K562 (cell line): ENCODE data around the gene BICDL1. TPM values are rescaled to one million over a fixed set of nuclear protein-coding genes. Genes with fewer than 3 reads are reported as not detected.

Source experiments
- ARHGAP35 ChIP-seq: fragments of 450-650 bp; IDR thresholded peaks from 2 replicates; pipeline ENCODE4 v1.6.1; 2018; ENCODE audit not compliant: partially characterized antibody
- CREBBP ChIP-seq: IDR thresholded peaks from one replicate; pipeline ENCODE4 v1.6.1; 2012; ENCODE audit warnings: low read depth, mild to moderate bottlenecking, control low read depth, inconsistent platforms, low read length
- ELF1 ChIP-seq: fragments of 200-800 bp; sonication (Bioruptor generic); IDR thresholded peaks from 2 replicates; pipeline ENCODE4 v1.6.1; 2016; ENCODE audit warnings: missing genetic modification characterization, missing compliant biosample characterization
- ETV6 ChIP-seq, 3 experiments: fragments of 150-350 bp in 1 of 3; sonication (generic) in 1 of 3; formaldehyde crosslinking in 1 of 3; IDR thresholded peaks; 2 replicates each; pipeline versions ENCODE4 v1.6.1 to v1.8.0; 2014 to 2022; ENCODE audit warnings: borderline replicate concordance in 2 of 3, low read depth in 2 of 3, antibody characterized with exemption in 1 of 3, low read length in 1 of 3, mild to moderate bottlenecking in 1 of 3, missing genetic modification reagents in 1 of 3
- HDAC2 ChIP-seq: fragments of 450-650 bp; IDR thresholded peaks from 2 replicates; pipeline ENCODE4 v1.6.1; 2016; ENCODE audit warnings: mild to moderate bottlenecking
- JUND ChIP-seq, 2 experiments: IDR thresholded peaks; 2 replicates in 1 of 2; 3 replicates in 1 of 2; pipeline ENCODE4 v1.6.1; 2011; ENCODE audit warnings: borderline replicate concordance in 2 of 2, low read depth in 2 of 2, low read length in 2 of 2, improper control_type of control experiment in 1 of 2, missing biosample characterization in 1 of 2, missing genetic modification characterization in 1 of 2, missing genetic modification reagents in 1 of 2
- PTBP1 ChIP-seq: fragments of 200-400 bp; formaldehyde crosslinking; IDR thresholded peaks from 2 replicates; pipeline ENCODE4 v1.6.1; 2017; ENCODE audit warnings: low read depth, low read length
- RAD21 ChIP-seq, 2 experiments: fragments of 250-450 bp in 1 of 2; fragments of 450-650 bp in 1 of 2; sonication (Bioruptor Pico) in 1 of 2; formaldehyde crosslinking in 1 of 2; IDR thresholded peaks in 1 of 2; conservative IDR thresholded peaks in 1 of 2; 2 replicates each; pipeline versions ENCODE4 v1.4.0 to v1.8.0; 2020 to 2022; ENCODE audit warnings: mild to moderate bottlenecking in 2 of 2, moderate library complexity in 1 of 2
- ZNF12 ChIP-seq: sonication (generic); formaldehyde crosslinking; IDR thresholded peaks from 2 replicates; pipeline ENCODE4 v1.4.0; 2020; ENCODE audit warnings: mild to moderate bottlenecking, missing genetic modification reagents
- ZNF253 ChIP-seq: fragments of 250-450 bp; sonication (Bioruptor Pico); conservative IDR thresholded peaks from 2 replicates; pipeline ENCODE4 v1.6.1; 2021; ENCODE audit warnings: mild to moderate bottlenecking
- polyA plus RNA-seq, 8 experiments: library from polyadenylated mRNA; depleted of rRNA in 4 of 8; stranded (reverse) in 5 of 8; unstranded in 3 of 8; fragments of >200 nt; fragmentation: Nextera tagmentation in 2 of 8; fragmentation: Illumina TruSeq in 1 of 8; extraction: Ambion mirVana in 2 of 8; extraction: Trizol in 1 of 8; gene quantifications; 2 replicates each; pipeline versions ENCODE4 v1.2.1 to v1.2.3, GENCODE V29; 2011 to 2014; ENCODE audit warnings: inconsistent platforms in 1 of 8, missing spikeins in 1 of 8
- total RNA-seq, 7 experiments: library from RNA; depleted of rRNA in 6 of 7; stranded (reverse); fragments of >200 nt in 6 of 7; fragmentation: Illumina TruSeq in 2 of 7; extraction: Trizol in 2 of 7; gene quantifications; 2 replicates each; pipeline versions ENCODE4 v1.2.1 to v1.2.3, GENCODE V29; 2011 to 2021; ENCODE audit warnings: low replicate concordance in 1 of 7
- TF ChIP-seq, protein P1 (sequence below), 2 experiments: fragments of 150-350 bp in 1 of 2; IDR thresholded peaks; 2 replicates each; pipeline ENCODE4 v1.6.1; 2012 to 2016; ENCODE audit warnings: low read depth in 2 of 2, low read length in 2 of 2, mild to moderate bottlenecking in 1 of 2, moderate library complexity in 1 of 2
- TF ChIP-seq, protein P2 (sequence below), 2 experiments: IDR thresholded peaks; 2 replicates each; pipeline ENCODE4 v1.6.1; 2011; ENCODE audit warnings: borderline replicate concordance in 1 of 2, control low read depth in 1 of 2, low read depth in 1 of 2, low read length in 1 of 2, mild to moderate bottlenecking in 1 of 2, mixed read lengths in 1 of 2, moderate library complexity in 1 of 2; ENCODE audit not compliant: insufficient read depth in 1 of 2, insufficient read length in 1 of 2, poor library complexity in 1 of 2, severe bottlenecking in 1 of 2; ENCODE audit errors: extremely low read depth in 1 of 2
- TF ChIP-seq, protein P3 (sequence below), 2 experiments: fragments of 450-650 bp in 1 of 2; IDR thresholded peaks; 2 replicates each; pipeline ENCODE4 v1.6.1; 2011 to 2017; ENCODE audit warnings: low read depth in 2 of 2, antibody characterized with exemption in 1 of 2, borderline replicate concordance in 1 of 2, low read length in 1 of 2, mild to moderate bottlenecking in 1 of 2, mixed read lengths in 1 of 2; ENCODE audit not compliant: control insufficient read depth in 1 of 2
- TF ChIP-seq, protein P4 (sequence below): fragments of 450-650 bp; formaldehyde crosslinking; IDR thresholded peaks from 2 replicates; pipeline ENCODE4 v1.4.0; 2020; ENCODE audit warnings: mild to moderate bottlenecking, mixed read lengths

The BICDL1 gene
- total and polyA plus RNA-seq, 9 of the 15 experiments (the other 6 are each of a cell fraction or from before 2014, with no cell fraction given), result 0.06 to 2.0 (median 0.58) TPM

DNA sequence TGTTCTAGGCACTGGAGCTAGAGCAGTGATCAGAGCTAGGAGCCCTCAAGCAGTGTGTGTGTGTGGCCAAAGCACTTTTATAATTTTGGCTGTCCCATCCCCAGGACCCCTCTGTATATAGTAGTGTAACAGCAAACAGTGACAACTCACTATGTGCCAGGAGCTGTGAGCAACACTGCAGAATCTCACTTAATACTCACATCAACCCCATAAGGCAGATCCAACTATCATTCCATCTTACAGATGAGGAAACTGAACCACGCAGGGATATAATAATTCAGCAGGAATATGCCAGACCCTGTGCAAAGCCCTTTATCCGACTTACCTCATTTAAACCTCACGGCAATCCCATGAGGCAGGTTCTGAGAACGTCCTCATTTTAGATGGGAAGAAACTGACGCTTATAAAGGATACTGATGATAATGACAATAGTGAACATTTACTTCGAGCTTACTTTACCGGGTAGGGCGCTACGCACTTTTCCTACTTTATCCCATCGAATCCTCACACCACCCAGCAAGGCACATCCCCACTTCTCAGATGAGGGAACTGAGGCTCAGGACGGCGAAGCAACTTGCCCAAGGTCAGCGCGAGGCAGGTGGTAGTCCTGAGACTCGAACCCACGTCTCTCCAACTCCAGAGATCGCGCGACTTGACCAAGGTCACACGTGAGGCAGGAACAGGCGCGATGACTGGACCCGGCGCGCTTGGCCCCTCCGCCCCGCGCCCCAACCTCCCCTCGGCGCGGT, 126.8 kb downstream of the BICDL1 start (continued):
- TF ChIP-seq, protein P1, sequence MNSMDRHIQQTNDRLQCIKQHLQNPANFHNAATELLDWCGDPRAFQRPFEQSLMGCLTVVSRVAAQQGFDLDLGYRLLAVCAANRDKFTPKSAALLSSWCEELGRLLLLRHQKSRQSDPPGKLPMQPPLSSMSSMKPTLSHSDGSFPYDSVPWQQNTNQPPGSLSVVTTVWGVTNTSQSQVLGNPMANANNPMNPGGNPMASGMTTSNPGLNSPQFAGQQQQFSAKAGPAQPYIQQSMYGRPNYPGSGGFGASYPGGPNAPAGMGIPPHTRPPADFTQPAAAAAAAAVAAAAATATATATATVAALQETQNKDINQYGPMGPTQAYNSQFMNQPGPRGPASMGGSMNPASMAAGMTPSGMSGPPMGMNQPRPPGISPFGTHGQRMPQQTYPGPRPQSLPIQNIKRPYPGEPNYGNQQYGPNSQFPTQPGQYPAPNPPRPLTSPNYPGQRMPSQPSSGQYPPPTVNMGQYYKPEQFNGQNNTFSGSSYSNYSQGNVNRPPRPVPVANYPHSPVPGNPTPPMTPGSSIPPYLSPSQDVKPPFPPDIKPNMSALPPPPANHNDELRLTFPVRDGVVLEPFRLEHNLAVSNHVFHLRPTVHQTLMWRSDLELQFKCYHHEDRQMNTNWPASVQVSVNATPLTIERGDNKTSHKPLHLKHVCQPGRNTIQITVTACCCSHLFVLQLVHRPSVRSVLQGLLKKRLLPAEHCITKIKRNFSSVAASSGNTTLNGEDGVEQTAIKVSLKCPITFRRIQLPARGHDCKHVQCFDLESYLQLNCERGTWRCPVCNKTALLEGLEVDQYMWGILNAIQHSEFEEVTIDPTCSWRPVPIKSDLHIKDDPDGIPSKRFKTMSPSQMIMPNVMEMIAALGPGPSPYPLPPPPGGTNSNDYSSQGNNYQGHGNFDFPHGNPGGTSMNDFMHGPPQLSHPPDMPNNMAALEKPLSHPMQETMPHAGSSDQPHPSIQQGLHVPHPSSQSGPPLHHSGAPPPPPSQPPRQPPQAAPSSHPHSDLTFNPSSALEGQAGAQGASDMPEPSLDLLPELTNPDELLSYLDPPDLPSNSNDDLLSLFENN (IDR thresholded peaks at IDR 0.05; ENCODE audit: low read depth in 2 of 2, low read length in 2 of 2), result no peak
- TF ChIP-seq CREBBP (no peak), RAD21 (CRISPR knock-in tag; conservative IDR thresholded peaks at IDR 0.05 in 1 of 2, IDR thresholded peaks at IDR 0.05 in 1 of 2) (no peak), ELF1 (tag) (no peak), ETV6 (IDR thresholded peaks at IDR 0.05; ENCODE audit: borderline replicate concordance in 1 of 2, low read depth in 2 of 2, low read length in 1 of 2) (no peak), ETV6 (CRISPR knock-in tag; IDR thresholded peaks at IDR 0.05; ENCODE audit: borderline replicate concordance) (no peak), ZNF12 (CRISPR knock-in tag) (no peak), PTBP1 (0 out of 2 replicates have a peak, but pooled peaks have one; percentile 31), HDAC2 (peak; percentile 52; the same call in 1 of the 2 replicates), JUND (IDR thresholded peaks at IDR 0.05; ENCODE audit: borderline replicate concordance, low read depth, low read length) (0 out of 2 replicates have a peak, but pooled peaks have one; percentile 23), JUND (tag; IDR thresholded peaks at IDR 0.05; ENCODE audit: borderline replicate concordance, low read depth, low read length) (no peak), ARHGAP35 (no peak), ZNF253 (CRISPR knock-in tag) (no peak)
- TF ChIP-seq, protein P2, sequence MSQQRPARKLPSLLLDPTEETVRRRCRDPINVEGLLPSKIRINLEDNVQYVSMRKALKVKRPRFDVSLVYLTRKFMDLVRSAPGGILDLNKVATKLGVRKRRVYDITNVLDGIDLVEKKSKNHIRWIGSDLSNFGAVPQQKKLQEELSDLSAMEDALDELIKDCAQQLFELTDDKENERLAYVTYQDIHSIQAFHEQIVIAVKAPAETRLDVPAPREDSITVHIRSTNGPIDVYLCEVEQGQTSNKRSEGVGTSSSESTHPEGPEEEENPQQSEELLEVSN (IDR thresholded peaks at IDR 0.05; ENCODE audit: borderline replicate concordance in 1 of 2, extremely low read depth in 1 of 2, insufficient read depth in 1 of 2, insufficient read length in 1 of 2, low read depth in 1 of 2, low read length in 1 of 2, poor library complexity in 1 of 2, severe bottlenecking in 1 of 2), result peak; percentile 35 to 51
- TF ChIP-seq, protein P3, sequence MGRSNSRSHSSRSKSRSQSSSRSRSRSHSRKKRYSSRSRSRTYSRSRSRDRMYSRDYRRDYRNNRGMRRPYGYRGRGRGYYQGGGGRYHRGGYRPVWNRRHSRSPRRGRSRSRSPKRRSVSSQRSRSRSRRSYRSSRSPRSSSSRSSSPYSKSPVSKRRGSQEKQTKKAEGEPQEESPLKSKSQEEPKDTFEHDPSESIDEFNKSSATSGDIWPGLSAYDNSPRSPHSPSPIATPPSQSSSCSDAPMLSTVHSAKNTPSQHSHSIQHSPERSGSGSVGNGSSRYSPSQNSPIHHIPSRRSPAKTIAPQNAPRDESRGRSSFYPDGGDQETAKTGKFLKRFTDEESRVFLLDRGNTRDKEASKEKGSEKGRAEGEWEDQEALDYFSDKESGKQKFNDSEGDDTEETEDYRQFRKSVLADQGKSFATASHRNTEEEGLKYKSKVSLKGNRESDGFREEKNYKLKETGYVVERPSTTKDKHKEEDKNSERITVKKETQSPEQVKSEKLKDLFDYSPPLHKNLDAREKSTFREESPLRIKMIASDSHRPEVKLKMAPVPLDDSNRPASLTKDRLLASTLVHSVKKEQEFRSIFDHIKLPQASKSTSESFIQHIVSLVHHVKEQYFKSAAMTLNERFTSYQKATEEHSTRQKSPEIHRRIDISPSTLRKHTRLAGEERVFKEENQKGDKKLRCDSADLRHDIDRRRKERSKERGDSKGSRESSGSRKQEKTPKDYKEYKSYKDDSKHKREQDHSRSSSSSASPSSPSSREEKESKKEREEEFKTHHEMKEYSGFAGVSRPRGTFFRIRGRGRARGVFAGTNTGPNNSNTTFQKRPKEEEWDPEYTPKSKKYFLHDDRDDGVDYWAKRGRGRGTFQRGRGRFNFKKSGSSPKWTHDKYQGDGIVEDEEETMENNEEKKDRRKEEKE (IDR thresholded peaks at IDR 0.05; ENCODE audit: borderline replicate concordance in 1 of 2, control insufficient read depth in 1 of 2, low read depth in 2 of 2, low read length in 1 of 2), result no peak
- TF ChIP-seq, protein P4, sequence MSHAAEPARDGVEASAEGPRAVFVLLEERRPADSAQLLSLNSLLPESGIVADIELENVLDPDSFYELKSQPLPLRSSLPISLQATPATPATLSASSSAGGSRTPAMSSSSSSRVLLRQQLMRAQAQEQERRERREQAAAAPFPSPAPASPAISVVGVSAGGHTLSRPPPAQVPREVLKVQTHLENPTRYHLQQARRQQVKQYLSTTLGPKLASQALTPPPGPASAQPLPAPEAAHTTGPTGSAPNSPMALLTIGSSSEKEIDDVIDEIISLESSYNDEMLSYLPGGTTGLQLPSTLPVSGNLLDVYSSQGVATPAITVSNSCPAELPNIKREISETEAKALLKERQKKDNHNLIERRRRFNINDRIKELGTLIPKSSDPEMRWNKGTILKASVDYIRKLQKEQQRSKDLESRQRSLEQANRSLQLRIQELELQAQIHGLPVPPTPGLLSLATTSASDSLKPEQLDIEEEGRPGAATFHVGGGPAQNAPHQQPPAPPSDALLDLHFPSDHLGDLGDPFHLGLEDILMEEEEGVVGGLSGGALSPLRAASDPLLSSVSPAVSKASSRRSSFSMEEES (CRISPR knock-in tag), result no peak
